Stimulated activated CD8-positive, alpha-beta memory T cell treated with anti-CD3 and anti-CD28 coated beads, Interleukin-4, amount 100 ng/mL, for 48 hours (primary cell): ENCODE measurements around the gene VAPA.

Experiments
- DNase-seq: peaks from one replicate; pipeline ENCODE4 v3.0.0-alpha.2; 2020

Gene VAPA

GRCh38 chr18:9984080-9984479, 70.3 kb downstream of the VAPA start:
- DNase-seq = no peak

- no peak for DNase-seq
These were observed 71.8 kb downstream of the VAPA start for GRCh38 chr18:9985641-9986040.

- DNase-seq = no peak
These were observed 72.5 kb downstream of the VAPA start for GRCh38 chr18:9986156-9986930.

- no peak for DNase-seq
These were observed 73.5 kb downstream of the VAPA start for GRCh38 chr18:9987345-9987744.

GRCh38 chr18:9987931-9988330, 74.1 kb downstream of the VAPA start:
- no peak for DNase-seq

- no peak for DNase-seq
These were observed 74.8 kb downstream of the VAPA start for GRCh38 chr18:9988665-9989064.

GRCh38 chr18:9989481-9989880, 75.7 kb downstream of the VAPA start:
- no peak for DNase-seq

- DNase-seq = no peak
These were observed 77.5 kb downstream of the VAPA start for GRCh38 chr18:9991011-9992000.

GRCh38 chr18:9992300-9992972, 78.6 kb downstream of the VAPA start:
- DNase-seq = no peak

GRCh38 chr18:9992973-9993520, 79.2 kb downstream of the VAPA start:
- DNase-seq = no peak

GRCh38 chr18:9993521-9994025, 79.8 kb downstream of the VAPA start:
- DNase-seq = no peak

- DNase-seq = no peak
These were observed 80.3 kb downstream of the VAPA start for GRCh38 chr18:9994026-9994570.

GRCh38 chr18:9994701-9995235, 81.0 kb downstream of the VAPA start:
- no peak for DNase-seq

- DNase-seq = no peak
These were observed 81.8 kb downstream of the VAPA start for GRCh38 chr18:9995631-9996030.

GRCh38 chr18:9996094-9996493, 82.3 kb downstream of the VAPA start:
- no peak for DNase-seq

GRCh38 chr18:9997711-9998110, 83.9 kb downstream of the VAPA start:
- no peak for DNase-seq

- DNase-seq = no peak
These were observed 84.5 kb downstream of the VAPA start for GRCh38 chr18:9998330-9998729.

GRCh38 chr18:10002280-10002679, 88.5 kb downstream of the VAPA start:
- DNase-seq = no peak

GRCh38 chr18:10003281-10003680, 89.5 kb downstream of the VAPA start:
- DNase-seq = no peak

GRCh38 chr18:10003866-10004265, 90.0 kb downstream of the VAPA start:
- no peak for DNase-seq

- no peak for DNase-seq
These were observed 92.6 kb downstream of the VAPA start for GRCh38 chr18:10006311-10006893.
